ENCODE results near the gene ADGRE1.

The ADGRE1 gene

GRCh38 chr19:6935618-6936017 lies 48.2 kb downstream of the ADGRE1 start:
- H4K20me1 ChIP-seq (ENCODE audit: insufficient read depth, low read length), result no peaks in the 10 kb centered on the region
- no peak overlapping the region for H3K9ac ChIP-seq (ENCODE audit: low read length)
- no peaks in the 10 kb centered on the region for H3K79me2 ChIP-seq (ENCODE audit: insufficient read depth, low read length)
- H3K9me3 ChIP-seq (ENCODE audit: low read length), result no peaks in the 10 kb centered on the region
- no peak overlapping the region for H3K4me3 ChIP-seq (ENCODE audit: low read depth, low read length, poor library complexity, severe bottlenecking)
- no peaks in the 10 kb centered on the region; the same call in 1 of the 2 replicates for H3K27me3 ChIP-seq (ENCODE audit: insufficient read depth, low read length)
- no peaks in the 10 kb centered on the region for H3K36me3 ChIP-seq (ENCODE audit: insufficient read depth, low read length)
- H2AFZ ChIP-seq (ENCODE audit: low read length), result no peak overlapping the region
- H3K9me2 ChIP-seq (ENCODE audit: low read depth, low read length), result no peaks in the 10 kb centered on the region
- H3K27ac ChIP-seq (ENCODE audit: low read depth, low read length, poor library complexity, severe bottlenecking), result no peak overlapping the region
- no peak for TF ChIP-seq CTCF (IDR thresholded peaks at IDR 0.05; ENCODE audit: low read length)
- no peak for TF ChIP-seq EZH2 (IDR thresholded peaks at IDR 0.05; ENCODE audit: borderline replicate concordance, low read length)
- H3K4me1 ChIP-seq (ENCODE audit: insufficient read depth, low read length, severe bottlenecking), result no peaks in the 10 kb centered on the region
- H3F3A ChIP-seq (ENCODE audit: insufficient read depth, low read length), result no peaks in the 10 kb centered on the region
- no peak overlapping the region for H3K4me2 ChIP-seq (ENCODE audit: low read length)

GRCh38 chr19:6945733-6946132 lies 58.4 kb downstream of the ADGRE1 start:
- TF ChIP-seq EZH2 (IDR thresholded peaks at IDR 0.05; ENCODE audit: borderline replicate concordance, low read length) (no peak), CTCF (IDR thresholded peaks at IDR 0.05; ENCODE audit: low read length) (no peak)
- no peaks in the 10 kb centered on the region for H3K4me1 ChIP-seq (ENCODE audit: insufficient read depth, low read length, severe bottlenecking)

GRCh38 chr19:6947745-6948144 lies 60.4 kb downstream of the ADGRE1 start:
- H3K79me2 ChIP-seq (ENCODE audit: insufficient read depth, low read length), result no peaks in the 10 kb centered on the region
- H3K9me2 ChIP-seq (ENCODE audit: low read depth, low read length), result no peaks in the 10 kb centered on the region
- H3K9ac ChIP-seq (ENCODE audit: low read length), result no peak overlapping the region
- H3K9me3 ChIP-seq (ENCODE audit: low read length), result 0 out of 2 replicates have a peak, but pooled peaks cover 2% of the 10 kb centered on the region
- H3K4me3 ChIP-seq (ENCODE audit: low read depth, low read length, poor library complexity, severe bottlenecking), result no peak overlapping the region
- no peaks in the 10 kb centered on the region for H3F3A ChIP-seq (ENCODE audit: insufficient read depth, low read length)
- H2AFZ ChIP-seq (ENCODE audit: low read length), result no peak overlapping the region
- TF ChIP-seq EZH2 (IDR thresholded peaks at IDR 0.05; ENCODE audit: borderline replicate concordance, low read length), result no peak
- no peak for TF ChIP-seq CTCF (IDR thresholded peaks at IDR 0.05; ENCODE audit: low read length)
- no peak overlapping the region for H3K4me2 ChIP-seq (ENCODE audit: low read length)
- H3K4me1 ChIP-seq (ENCODE audit: insufficient read depth, low read length, severe bottlenecking), result no peaks in the 10 kb centered on the region
- H4K20me1 ChIP-seq (ENCODE audit: insufficient read depth, low read length), result no peaks in the 10 kb centered on the region
- H3K36me3 ChIP-seq (ENCODE audit: insufficient read depth, low read length), result no peaks in the 10 kb centered on the region
- no peak overlapping the region for H3K27ac ChIP-seq (ENCODE audit: low read depth, low read length, poor library complexity, severe bottlenecking)
- no peaks in the 10 kb centered on the region; the same call in 1 of the 2 replicates for H3K27me3 ChIP-seq (ENCODE audit: insufficient read depth, low read length)

More at GRCh38 chr19:6945733-6946132, 58.4 kb downstream of the ADGRE1 start:
- Histone ChIP-seq H4K20me1 (ENCODE audit: insufficient read depth, low read length) (no peaks in the 10 kb centered on the region), H3K79me2 (ENCODE audit: insufficient read depth, low read length) (no peaks in the 10 kb centered on the region), H3K27ac (ENCODE audit: low read depth, low read length, poor library complexity, severe bottlenecking) (no peak overlapping the region), H2AFZ (ENCODE audit: low read length) (no peak overlapping the region), H3K9ac (ENCODE audit: low read length) (no peak overlapping the region), H3F3A (ENCODE audit: insufficient read depth, low read length) (no peaks in the 10 kb centered on the region), H3K4me2 (ENCODE audit: low read length) (no peak overlapping the region), H3K9me2 (ENCODE audit: low read depth, low read length) (no peaks in the 10 kb centered on the region), H3K9me3 (ENCODE audit: low read length) (no peaks in the 10 kb centered on the region), H3K36me3 (ENCODE audit: insufficient read depth, low read length) (no peaks in the 10 kb centered on the region), H3K4me3 (ENCODE audit: low read depth, low read length, poor library complexity, severe bottlenecking) (no peak overlapping the region), H3K27me3 (ENCODE audit: insufficient read depth, low read length) (no peaks in the 10 kb centered on the region; the same call in 1 of the 2 replicates)
